ENCODE results near the gene SPACA1.

SPACA1 gene

DNA sequence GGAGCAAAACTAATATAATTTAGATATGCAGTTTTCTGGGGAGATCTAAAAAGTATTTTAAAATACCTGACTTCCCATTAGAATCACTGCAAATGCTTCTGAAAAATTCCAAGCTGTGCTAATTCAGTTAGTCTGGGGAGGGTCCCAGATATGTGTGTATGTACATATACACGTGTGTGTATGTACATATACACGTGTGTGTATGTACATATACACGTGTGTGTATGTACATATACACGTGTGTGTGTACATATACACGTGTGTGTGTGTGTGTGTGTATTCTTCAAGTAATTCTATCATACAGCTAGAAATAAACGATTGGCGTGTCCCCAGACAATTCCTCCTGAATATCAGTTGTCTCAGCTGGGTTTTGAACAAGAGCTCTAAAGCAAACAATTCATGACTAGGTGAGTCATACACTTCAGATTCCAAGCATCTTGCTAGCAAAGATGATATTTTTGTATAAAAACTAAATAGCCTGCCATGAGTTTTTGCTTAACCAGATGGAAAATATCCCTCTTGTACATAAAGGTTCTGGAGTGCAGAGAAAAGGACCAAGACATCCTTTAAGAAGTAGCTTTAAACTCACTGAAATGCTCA lies 58.2 kb downstream of the SPACA1 start:
- no peak for DNase-seq (ENCODE audit: low read depth)

DNA sequence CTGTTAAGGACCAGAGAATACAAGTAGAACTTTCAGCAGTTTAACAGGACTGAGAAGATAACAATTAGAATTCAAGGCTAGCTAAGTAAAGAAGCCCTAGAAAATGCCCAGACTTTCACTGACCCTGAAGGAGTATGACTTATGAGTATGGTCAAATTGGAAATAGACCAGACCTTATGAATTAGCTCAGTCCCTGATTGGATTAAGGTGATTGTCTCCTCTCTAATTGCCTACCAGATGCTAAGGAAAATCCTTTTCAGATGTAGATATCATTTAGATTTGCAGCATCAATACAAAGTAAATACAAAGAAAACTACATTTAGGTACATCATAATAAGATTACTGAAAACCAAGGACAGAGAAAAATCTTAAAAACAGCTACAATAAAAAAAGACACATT lies 59.6 kb downstream of the SPACA1 start:
- no peak for DNase-seq (ENCODE audit: low read depth)

DNA sequence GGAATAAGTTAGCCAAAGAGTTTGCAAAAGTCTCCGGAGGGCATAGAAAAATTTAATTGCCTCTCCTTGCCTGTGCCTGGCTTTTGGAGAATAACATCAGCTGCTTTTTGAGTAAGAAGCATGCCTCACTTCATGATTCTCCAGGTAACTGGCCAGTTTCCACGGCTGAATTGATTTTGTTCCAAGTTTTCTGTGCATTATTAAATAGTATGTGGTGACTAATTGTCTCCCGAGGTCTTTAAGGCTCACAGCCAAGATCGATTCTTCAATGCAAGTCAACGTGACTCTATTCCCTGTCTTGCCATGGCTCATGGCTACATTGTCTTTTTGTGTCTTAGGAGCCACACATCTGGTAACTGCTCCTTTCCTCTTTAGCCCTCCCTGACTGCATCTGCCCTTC lies 64.3 kb downstream of the SPACA1 start:
- no peak for DNase-seq (ENCODE audit: low read depth)

DNA sequence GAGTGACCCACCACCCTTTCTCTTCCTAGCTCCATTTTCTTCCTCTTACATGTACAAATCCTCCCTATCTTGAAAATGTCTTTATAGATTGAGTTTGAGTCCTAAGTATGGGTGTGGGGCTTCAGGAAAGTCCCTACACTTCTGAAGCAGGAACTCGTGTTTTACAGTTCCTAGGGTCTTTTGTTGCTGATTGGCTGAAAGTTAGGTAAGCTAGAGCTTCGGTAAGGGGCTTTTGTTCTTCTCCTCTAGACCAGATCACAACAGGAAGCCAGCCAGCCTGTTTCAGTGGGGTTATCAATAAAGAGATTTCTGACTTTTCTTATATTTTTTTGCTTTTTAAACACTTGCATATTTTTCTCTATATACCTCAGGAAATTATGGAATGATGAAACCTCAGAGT lies 67.2 kb downstream of the SPACA1 start:
- DNase-seq (ENCODE audit: low read depth) = no peak

DNA sequence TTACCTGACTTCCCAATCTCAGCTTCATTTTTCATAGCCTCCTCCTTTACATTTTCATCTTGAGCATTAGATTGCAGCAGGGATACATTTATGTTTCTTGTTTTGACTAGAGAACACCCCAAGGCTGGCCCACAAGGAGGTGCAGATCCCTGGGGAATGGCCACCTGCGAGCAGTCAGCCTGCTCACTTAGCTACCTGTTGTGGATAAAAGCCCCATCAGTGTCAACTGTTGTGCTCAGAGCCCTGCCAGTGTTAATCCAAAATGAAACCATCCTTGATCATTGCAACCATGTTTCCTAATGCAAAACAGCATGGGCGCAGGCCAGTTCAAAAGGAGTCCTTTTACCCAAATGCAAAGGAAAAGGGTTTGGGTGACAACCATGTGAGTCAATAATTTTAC lies 67.7 kb downstream of the SPACA1 start:
- DNase-seq (ENCODE audit: low read depth) = no peak

DNA sequence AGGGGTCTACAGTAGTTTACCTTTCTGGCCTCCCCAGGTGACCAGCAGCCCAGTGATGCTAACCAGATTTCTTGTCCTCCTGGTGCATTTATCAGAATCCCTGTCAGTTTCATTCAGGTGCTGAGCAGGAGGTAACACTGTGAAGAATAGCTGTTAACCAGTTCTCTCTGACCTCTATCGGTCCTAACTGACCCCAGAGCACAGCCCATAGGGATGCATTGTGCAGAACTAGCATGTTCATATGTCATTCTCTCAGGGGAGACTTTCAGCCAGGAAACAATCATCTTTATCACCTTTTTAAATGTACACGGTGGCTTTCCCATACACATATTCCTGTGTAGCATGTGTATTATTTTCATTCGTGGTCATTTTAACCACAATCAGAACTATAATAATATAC lies 68.6 kb downstream of the SPACA1 start:
- no peak for DNase-seq (ENCODE audit: low read depth)
